ENCODE results near the gene MINDY2.
"Not testable (repeated sequence)": the region's sequence is repeated elsewhere in the genome, so short reads cannot be mapped to it uniquely, and the experiment has no call there.

The MINDY2 gene

DNA sequence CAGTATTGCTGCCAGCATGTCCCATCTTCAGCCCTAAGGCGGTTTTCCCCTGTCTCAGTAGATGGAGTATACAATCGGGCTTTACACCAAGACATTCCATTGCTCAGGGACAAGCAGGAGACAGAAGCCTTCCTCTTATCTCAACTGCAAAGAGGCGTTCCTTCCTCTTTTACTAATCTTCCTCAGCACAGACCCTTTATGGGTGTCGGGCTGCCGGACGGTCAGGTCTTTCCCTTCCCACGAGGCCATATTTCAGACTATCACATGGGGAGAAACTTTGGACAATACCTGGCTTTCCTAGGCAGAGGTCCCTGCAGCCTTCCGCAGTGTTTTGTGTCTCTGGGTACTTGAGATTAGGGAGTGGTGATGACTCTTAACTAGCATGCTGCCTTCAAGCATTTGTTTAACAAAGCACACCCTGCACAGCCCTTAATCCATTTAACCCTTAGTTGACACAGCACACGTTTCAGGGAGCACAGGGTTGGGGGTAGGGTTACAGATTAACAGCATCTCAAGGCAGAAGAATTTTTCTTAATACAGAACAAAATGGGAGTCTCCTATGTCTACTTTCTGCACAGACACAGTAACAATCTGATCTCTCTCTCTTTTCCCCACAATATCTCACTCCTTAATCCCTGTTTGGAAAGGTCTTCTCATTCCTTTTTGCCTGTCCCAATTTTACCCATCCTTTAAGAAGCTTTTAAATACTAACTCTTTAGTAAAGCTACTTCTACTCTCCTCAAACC lies 62.8 kb downstream of the MINDY2 start:
- not testable (repeated sequence) for DNase-seq

DNA sequence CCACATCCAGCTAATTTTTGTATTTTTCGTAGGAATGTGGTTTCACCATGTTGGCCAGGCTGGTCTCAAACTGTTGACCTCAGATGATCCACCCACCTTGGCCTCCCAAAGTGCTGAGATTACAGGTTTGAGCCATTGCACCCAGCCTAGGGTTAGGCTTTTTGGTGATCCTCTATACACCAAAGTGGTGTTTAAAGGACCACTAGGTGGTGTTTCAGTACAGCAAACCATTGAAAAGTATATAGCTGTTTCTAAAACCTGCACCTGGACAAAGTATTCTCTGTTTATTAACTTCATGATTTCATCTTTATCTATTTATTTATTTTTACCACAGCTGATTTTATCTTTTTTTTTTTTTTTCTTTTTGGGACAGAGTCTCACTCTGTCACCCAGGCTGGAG lies 68.4 kb downstream of the MINDY2 start:
- no peak for DNase-seq

DNA sequence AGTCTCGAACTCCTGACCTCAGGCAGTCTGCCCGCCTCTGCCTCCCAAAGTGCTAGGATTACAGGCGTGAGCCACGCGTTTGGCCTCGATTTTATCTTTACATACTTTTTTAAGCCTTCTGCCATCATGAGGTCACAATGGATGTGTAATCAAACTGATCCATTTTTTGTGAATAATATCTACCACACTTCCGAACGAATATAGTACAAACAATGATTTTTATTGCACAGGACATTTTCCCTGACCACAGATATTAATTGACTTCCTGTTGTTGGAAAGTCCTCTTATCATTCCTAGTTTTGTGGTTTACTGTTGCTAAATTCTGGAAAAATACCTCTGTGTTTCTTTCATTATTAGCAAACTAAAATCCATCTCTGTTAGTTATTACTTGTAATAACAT lies 68.9 kb downstream of the MINDY2 start:
- no peak for DNase-seq

DNA sequence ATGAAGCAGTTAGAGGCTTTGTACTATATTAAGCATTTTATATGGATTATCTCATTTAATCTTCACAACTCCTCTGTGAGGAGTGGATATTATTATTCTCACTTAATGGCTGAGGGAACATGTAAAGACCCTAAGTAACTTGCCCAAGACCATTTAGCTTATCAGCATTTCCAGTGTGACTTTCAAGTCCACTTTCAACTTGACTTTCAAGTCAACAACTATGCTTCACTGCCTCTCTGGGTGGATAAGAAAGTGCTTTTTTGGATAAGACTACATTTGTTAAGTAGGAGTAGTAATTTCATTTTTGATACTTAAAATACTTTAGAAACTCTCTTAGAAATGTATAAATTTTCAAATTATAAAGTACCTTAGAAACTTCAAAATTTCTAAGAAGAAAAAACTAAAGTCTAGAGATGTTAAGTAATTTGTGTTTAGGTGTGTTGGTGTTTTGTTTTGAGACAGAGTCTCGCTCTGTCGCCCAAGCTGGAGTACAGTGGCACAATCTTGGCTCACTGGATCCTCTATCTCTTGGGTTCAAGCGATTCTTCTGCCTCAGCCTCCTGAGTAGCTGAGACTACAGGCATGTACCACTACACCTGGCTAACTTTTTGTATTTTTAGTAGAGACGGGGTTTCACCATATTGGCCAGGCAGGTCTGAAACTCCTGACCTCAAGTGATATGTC lies 71.8 kb downstream of the MINDY2 start:
- no peak for DNase-seq

- not testable (repeated sequence) for DNase-seq
These were observed 80.1 kb downstream of the MINDY2 start for GRCh38 chr15:58851205-58851604.

- DNase-seq = no peak
These were observed 81.2 kb downstream of the MINDY2 start for GRCh38 chr15:58852347-58852746.

GRCh38 chr15:58854593-58854992 lies 83.5 kb downstream of the MINDY2 start:
- DNase-seq = no peak

GRCh38 chr15:58856086-58856485 lies 85.0 kb downstream of the MINDY2 start:
- DNase-seq = no peak

DNA sequence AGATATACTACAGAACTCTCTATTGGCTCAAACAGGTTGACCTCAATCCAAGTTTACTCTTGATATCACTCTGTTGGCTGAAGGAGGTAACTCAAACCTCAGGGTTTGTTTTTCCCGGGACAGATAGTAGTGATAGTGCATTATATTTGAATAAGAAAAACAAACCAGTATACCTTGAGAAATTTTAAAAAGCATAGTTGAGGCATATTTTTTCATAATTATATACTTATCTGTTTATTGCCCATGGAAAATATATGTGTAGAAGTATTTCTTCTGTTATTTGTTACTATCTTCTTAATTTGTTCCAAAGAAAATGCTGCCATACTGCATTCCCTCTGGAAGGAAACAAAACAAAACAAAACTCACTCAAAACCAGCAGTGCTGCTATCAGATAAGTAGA lies 85.5 kb downstream of the MINDY2 start:
- DNase-seq = not testable (repeated sequence)

- DNase-seq = no peak
These were observed 91.2 kb downstream of the MINDY2 start for GRCh38 chr15:58862326-58862725.

DNA sequence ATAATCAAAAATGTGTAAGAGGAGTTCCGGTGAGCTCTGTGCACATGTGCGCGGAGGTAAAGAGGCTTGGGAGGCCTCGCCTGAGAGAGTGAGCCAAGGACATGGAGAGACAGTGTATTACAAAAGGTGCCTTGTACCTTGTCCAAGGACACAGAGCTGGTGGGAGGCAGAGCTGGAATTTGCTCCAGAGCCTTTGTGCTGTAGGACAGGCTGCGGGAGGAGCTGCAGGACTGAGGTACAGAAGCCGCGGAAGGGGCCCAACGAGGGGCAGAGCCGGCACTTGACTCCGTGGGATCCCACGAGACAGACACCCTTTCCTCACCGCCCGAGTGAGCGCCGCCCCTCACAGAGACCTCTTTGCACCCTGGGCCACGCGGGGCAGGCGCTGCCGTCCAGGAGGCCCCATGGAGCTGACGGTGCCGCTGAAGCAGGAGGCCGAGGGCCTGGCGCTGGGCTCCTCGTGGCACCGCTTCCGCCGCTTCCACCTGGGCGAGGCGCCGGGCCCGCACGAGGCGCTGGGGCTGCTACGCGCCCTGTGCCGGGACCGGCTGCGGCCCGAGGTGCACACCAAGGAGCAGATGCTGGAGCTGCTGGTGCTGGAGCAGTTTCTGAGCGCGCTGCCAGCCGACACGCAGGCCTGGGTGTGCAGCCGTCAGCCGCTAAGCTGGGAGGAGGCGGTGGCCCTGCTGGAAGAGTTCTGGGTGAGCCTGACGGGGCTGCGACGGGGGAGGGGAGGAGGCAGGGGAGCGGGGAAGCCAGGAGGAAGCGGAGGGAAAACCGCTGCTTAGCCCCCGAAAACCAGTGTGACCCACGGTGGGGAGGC lies 93.7 kb downstream of the MINDY2 start:
- DNase-seq = no peak

DNA sequence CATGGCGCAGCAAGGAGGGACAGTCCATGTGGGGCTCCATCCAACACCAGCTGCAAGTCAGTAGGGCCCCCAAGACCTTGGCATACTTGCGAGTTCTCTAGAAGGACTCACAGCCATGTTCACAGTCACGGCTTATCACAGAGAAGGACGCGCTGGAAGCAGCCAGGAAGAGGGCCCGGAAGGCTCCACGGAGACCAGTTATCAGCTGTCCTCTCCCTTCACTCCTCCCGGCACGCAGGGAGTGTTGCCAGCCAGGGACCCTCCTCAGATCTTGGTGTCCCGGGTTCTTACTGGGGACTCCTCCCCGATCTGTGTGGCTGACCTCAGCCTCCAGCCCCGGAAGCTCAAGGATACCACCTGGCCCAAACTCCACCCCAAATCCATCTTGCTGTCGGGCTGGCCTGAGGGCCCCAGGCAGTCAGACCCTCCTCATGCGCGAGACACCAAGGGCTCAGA lies 94.4 kb downstream of the MINDY2 start:
- DNase-seq = no peak

DNA sequence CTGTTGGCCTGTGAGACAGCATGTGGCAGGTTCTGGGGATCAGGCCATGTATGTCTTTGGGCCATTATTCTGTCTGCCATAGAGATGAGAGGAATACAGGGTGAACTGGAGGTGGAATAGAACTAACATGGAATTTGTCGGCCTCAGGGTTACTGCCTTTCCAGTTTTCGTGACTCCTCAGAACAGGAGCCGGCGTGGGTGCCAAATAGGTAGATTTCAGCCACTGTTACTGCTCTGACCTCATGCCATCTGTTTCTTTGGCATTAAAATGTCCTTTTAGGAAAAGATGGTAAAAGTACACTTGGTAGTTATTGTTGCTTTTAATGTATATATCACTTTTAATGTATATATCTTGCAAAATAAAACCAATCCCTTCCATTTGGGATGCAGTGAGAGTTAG lies 96.8 kb downstream of the MINDY2 start:
- no peak for DNase-seq

GRCh38 chr15:58870451-58870850 lies 99.3 kb downstream of the MINDY2 start:
- DNase-seq = no peak

- no peak for DNase-seq
These were observed 102.2 kb downstream of the MINDY2 start for GRCh38 chr15:58873267-58873666.

- no peak for DNase-seq
These were observed 104.2 kb downstream of the MINDY2 start for GRCh38 chr15:58875343-58875742.

DNA sequence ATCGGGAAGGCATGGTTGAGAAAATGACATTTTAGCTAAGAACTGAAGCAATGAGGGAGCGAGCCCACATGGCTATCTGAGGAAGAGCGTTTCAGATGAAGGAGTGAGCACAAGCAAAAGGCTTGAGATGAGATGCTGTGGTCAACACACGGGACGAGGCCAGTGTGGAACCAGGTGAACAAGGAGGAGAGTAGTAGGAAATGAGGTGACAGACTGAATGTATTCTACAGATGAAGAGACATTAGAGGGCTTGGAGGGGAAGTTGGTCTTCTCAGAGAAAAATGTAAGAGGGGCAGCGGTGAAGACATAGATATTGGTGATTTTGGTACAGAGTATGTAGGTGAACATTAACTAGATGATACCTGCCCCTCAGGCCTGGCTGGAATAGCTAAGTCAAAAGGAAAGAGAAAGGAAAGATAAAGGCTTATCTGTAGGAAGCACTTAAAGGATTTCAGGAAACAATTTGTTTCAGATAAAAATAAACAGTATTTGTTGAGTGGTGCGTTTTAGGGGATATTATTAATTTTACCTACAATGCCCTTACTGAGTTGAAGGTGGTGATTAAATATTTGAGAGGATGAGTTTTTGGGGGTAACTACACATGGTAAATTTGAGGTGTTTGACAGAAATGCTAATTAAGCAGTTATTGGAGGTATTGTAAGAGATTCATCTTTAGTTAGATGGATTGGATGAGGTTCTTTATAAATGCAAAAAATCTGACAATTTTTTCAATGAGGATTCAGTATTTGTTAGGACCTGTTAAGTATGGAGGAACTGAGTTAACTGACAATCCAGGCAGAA lies 105.4 kb downstream of the MINDY2 start:
- no peak for DNase-seq

GRCh38 chr15:58877999-58878825 lies 107.1 kb downstream of the MINDY2 start:
- DNase-seq = no peak

- no peak for DNase-seq
These were observed 109.2 kb downstream of the MINDY2 start for GRCh38 chr15:58880320-58880719.

GRCh38 chr15:58882243-58882642 lies 111.1 kb downstream of the MINDY2 start:
- no peak for DNase-seq

DNA sequence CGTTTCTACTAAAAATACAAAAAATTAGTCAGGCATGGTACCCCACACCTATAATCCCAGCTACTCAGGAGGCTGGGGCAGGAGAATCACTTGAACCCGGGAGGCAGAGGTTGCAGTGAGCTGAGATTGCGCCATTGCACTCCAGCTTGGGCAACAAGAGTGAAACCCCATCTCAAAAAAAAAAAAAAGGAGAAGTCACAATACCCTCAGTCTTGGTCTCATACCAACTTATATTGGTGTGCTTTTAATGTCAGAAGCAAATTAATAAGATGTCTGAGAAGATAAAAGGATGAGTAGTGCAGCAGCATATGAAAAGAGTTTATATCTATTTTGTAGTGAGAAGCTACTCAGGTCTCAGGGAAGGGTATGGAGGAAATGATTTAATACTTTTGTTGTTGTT lies 112.8 kb downstream of the MINDY2 start:
- not testable (repeated sequence) for DNase-seq

DNA sequence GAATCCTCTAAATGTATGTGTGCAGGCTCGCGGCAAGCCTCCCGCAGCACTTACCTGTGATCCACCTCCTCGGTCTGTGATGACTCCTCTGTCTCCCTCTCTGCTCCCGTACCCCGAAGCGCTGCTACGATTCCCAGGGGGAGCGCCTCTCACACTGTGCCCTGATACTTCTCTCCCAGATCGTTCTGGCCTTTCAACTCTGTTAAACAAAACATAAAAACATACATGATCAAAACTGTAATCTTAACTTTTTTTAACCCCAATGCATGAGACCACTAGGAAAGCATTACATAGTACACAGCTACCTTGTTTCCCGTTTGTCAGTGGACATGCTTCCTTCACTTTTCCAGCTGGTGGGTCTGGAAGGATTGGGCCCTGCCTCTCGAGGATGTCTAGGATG lies 115.8 kb downstream of the MINDY2 start:
- DNase-seq = no peak

Data from activated CD8-positive, alpha-beta memory T cell treated with anti-CD3 and anti-CD28 coated beads, Interleukin-2, amount 50 U/mL, for 48 hours (primary cell).